Activated CD8-positive, alpha-beta memory T cell treated with anti-CD3 and anti-CD28 coated beads for 36 hours (primary cell): ENCODE data around the gene CNNM1. TPM values are rescaled to one million over a fixed set of nuclear protein-coding genes. Genes with fewer than 3 reads are reported as not detected.

ENCODE experiments used
- CTCF ChIA-PET: fragments of 350-600 bp; sonication (Branson Sonifier 250); formaldehyde crosslinking; loops from one replicate; lab custom pipeline; 2021; ENCODE audit warnings: antibody characterized with exemption; lab: Charles Lee
- POLR2A ChIA-PET: fragments of 350-600 bp; sonication (Branson Sonifier 250); formaldehyde crosslinking; loops from one replicate; lab custom pipeline; 2021; ENCODE audit warnings: antibody characterized with exemption; lab: Charles Lee
- total RNA-seq, 2 experiments: library from RNA; stranded (reverse); gene quantifications; one replicate each; pipeline ENCODE4 v1.2.3, GENCODE V29; 2021

Gene CNNM1
- total RNA-seq, 2 experiments from 2014 or later: 0.23 to 0.38 TPM

DNA sequence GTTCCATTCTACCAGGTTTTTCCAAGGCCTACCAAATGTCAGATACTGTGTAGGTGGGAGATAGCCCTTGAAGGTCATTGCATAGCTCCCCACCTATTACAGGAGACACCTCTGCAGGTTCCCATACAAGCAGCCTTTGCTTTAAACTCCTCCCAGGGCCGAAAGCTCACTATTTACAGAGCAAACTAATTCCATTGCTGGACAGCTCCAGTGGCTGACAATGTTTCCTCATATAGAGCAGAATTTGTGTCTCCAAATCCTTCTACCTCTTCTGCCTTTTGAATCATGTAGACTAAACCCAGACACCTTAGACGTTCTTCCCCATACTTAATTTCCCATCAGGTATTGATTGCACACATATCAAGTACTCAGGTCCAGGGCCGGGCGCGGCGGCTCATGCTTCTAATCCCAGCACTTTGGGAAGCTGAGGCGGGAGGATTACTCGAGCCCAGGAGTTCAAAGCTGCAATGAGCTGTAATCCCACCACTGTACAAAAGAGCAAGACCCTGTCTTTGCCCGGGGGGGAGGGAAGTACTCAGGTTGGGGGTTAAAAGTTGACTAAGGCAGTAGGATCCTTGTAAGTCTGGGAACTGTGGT lies 2.1 kb downstream of the CNNM1 start:
- CTCF ChIA-PET: no interaction called here

DNA sequence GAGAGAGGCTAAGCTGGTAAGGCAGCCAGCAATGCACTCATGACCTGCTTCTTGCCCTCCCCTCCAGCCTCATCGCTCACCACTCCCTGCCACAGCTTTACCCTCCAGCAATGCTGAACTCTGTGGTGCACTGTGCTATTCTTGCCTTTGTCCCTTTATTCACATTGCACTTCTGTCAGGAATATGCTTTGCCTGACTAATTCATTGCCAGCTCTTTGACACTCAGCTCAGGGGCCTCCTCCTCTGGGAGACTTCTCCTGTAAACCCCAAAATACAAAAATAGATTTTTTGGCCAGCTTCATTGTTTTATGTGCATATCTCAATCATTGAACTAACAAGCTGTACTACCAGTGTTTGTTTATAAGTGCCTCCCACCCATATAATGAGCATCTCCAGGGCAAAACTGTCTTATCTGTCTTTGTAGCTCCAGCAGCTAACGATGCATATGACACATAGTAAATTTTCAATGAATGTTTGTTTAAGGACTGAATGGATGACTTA lies 8.2 kb downstream of the CNNM1 start:
- POLR2A ChIA-PET: no interaction called here
- CTCF ChIA-PET: no interaction called here

More for the DNA sequence above, 2.1 kb downstream of the CNNM1 start:
- POLR2A ChIA-PET: no interaction called here

DNA sequence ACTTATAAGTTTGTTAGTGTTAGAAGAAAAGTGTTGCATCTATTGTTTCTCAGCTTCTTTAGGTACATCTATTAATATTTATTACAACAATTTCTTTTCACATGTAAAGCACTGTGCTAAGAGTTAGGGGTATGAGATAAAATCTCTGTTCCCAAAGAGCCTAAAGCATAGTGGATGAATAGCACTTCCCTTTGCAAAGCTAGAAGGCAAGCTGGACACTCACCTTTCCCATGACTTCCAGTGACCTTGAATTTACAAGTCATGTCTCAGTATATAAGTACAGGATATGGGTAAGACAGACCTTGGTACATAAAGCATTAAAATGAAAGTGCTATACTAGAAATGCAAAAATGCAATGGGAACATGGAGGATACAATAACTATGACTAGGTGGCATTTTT lies 8.7 kb downstream of the CNNM1 start:
- ChIA-PET CTCF (interaction anchor here (0.7 kb wide), 1 partner anchor 56 kb away, joined by 4 read pairs; no protein-coding TSS in a partner anchor), POLR2A (no interaction called here)

DNA sequence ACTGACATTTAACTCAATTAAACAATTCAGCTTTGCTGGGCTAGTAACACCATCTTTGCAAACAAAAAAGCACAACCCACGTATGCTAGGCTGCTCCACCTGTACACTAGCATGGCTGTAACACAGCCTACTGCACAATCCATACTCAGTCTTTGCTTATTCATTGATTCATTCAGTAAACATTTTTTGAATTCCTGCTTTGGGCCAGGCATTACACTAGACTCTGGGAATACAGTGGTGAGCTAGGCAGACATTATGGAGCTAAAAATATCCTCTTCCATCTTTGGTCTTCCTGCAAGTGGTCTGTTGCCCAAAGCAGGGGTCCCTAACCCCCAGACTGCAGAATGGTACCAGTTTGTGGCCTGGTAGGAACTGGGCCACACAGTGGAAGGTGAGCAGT lies 9.9 kb downstream of the CNNM1 start:
- ChIA-PET POLR2A (no interaction called here), CTCF (no interaction called here)

DNA sequence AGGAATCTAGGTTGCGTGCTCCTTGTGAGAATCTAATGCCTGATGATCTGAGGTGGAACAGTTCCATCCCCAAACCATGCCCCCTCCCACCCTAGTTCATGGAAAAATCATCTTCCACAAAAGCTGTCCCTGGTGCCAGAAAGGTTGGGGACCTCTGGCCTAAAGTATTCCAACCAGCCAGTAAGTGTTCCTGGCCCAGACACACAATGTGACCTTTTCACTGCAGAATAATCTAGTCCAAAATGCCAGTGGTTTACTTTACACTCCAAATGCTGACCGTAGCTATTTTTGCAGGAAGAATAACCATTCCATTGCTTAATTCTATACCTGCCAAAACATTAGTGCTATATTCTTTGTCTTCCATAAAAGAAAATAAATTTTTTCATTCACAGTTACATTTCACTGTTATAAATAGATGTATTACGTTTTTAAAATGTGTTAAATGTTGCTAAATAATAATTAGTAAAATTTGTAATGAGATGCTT lies 10.4 kb downstream of the CNNM1 start:
- POLR2A ChIA-PET: no interaction called here
- CTCF ChIA-PET: no interaction called here

DNA sequence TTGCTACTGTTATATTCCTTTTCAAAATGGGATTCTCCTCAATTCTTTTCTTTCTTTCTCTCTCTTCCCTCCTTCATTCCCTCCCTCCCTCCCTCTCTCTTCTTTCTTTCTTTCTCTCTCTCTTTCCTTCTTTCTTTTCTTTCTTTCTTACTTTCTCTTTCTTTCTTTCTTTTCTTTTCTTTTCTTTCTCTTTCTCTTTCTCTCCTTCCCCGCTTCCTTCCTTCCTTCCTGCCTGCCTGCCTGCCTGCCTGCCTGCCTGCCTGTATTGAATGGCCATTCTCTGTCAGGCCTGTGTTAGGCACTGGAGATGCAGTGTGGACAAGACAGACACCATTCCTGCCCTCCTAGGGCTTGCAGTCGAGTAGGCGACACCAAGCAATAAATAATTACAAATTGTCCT lies 11.5 kb downstream of the CNNM1 start:
- ChIA-PET CTCF (no interaction called here), POLR2A (no interaction called here)

DNA sequence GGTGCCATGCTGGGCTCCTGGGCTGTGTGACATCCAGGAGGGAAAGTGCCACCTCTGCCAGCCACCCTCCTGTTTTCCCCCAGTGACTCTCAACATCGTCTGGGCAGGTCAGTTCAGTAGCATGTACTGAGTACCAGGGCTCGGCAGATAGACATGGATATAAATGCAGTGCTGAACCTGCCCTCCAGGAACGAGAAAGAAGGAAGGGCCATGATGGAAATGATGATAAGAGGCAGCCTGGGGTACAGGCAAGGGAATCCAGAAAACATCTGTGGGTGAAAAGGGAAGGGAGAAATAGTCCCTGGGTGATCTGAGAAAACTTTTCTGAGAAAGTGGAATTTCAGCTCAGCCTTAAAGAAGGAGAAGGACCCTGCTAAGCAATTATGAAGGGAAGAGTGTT lies 12.1 kb downstream of the CNNM1 start:
- CTCF ChIA-PET: no interaction called here
- POLR2A ChIA-PET: no interaction called here

DNA sequence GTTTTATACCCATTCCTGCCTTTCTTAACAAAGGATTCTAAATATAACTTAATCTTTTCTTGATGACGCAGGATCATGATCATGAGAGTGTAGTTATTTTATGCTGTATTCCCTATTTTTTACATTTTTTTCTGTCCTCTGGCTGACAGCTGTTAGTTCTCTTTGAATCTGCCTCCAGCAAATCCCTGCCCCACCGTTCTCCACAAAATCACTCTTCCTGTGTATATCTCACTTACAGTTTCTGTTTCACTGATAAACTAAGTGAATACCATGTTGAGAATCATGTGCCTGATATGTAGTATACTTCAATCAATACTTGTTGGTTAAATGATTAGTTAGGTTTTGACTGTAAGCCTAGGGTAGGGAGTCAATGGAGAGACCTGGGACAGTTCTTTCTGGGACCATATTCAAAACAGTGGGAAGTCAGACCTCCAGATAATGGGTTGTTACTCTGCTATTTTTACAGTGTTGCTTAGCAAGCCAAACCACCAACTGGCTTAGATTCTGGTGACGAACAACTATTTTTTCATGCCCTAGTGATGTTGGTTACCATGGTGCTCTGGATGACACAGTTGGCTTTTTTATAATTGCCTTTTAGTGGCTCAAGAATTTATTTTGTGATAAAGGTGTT lies 12.8 kb downstream of the CNNM1 start:
- POLR2A ChIA-PET: no interaction called here
- CTCF ChIA-PET: no interaction called here

DNA sequence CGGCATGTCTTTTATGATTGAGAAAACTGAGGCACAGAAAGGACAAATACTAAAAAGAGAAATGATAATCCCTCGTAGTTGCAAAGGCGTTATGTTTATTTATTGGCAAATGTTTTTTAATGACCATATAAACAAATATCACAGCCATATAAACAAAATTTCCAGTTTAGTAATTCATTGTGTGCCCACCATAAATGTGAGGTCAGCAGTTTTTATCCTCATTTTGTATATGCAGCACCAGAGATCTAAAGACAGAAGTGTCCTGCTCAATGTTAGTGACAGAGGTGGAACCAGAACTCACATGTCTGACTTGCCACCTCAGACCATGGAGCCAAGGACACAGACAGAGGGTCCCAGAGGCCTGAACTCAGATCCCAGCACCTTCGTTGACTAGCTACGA lies 14.1 kb downstream of the CNNM1 start:
- CTCF ChIA-PET: no interaction called here
- POLR2A ChIA-PET: no interaction called here

DNA sequence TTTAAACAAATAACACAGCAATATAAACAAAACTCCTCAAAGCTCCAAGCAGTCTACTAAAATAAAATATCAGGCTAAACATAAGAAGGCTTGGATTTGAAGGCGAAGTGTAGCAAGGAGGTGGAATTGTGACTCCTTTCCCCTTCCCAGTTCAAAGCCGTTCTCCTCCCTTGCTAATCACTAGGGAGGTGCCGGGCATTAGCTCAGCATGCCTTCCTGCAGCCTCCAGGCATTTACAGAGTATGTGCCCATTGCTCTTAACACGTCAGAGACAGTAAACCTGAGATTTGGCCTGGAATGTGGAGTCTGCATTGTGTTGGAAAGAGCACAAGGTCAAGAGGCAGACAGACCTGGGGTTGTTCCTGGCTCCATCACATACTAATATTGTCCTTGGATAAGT lies 15.6 kb downstream of the CNNM1 start:
- CTCF ChIA-PET: no interaction called here

DNA sequence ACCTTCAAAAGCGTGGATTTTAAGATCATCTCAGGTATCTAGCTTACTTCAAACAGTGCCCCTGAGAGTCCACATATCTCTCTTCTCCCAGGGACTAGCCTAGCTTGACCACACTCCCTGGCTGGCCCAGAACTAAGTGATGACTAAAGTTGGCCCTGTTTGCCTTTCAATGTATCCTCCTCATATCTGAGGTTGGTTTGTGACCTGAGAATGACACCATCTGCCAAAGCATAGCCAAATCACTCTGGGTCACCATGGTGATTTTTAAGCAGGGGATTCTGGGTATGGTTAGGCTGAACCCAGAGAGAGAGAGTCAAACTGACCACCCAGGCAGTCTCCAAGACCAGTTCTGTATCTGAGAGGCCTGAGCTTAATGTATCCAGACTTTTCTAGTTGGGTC lies 16.2 kb downstream of the CNNM1 start:
- CTCF ChIA-PET: interaction anchor here (0.6 kb wide), 1 partner anchor 19 kb away, joined by 3 read pairs; no protein-coding TSS in a partner anchor
- POLR2A ChIA-PET: no interaction called here

More for the DNA sequence above, 15.6 kb downstream of the CNNM1 start:
- POLR2A ChIA-PET: no interaction called here

DNA sequence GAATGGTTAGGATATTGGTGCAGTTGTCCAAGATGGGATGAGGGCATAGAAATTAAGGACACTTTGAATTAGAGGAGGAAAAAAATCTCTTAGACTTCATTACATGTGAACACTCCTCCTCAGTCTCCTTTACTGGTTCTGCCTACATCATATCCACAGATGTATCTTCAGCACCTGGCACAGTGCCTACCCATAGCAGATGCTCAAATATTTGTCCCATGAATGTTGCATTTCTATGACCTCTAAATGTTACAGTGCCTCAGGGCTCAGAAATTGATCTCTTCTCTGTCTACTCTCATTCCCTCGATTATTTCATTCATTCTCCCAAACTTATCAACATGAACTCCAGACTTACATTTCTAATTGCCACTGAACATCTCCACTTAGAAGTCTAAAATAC lies 17.1 kb downstream of the CNNM1 start:
- CTCF ChIA-PET: no interaction called here
- POLR2A ChIA-PET: no interaction called here

DNA sequence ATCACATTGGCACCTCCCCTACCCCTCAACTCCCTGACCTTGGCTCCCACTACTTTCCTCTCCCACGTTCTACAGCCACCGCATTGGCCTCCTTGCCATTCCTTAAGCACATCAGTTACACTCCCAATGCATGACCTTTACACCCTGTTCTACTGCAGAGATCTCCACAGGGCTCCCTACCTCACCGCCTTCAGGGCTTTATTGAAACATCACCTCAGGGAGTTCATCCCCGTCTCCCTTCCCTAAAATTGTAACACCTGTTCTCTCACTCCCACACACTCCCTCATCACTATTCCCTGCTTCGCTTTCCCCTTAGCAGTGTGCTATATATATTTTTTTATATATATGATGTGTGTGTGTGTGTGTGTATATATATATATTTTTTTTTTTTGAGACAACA lies 18.5 kb downstream of the CNNM1 start:
- ChIA-PET CTCF (no interaction called here), POLR2A (no interaction called here)

DNA sequence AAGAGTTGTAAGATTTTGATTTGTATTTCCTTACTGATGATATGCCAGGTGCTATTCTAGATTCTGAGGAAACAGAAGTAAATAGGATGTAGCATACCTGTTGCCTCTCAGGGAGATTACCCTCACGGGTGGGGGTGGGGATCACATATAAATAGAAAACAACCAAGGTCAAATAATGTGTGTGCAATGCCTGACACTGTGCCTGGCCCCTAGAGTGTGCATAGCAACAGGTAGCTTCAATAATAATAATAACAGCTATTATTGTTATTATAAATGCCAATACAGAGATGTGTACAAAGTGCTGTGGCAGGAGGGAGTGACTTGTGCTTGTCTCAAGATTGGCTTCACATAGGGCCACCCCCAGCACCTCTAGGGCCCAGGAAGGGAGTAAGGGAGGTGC lies 24.0 kb downstream of the CNNM1 start:
- POLR2A ChIA-PET: no interaction called here
- CTCF ChIA-PET: no interaction called here

DNA sequence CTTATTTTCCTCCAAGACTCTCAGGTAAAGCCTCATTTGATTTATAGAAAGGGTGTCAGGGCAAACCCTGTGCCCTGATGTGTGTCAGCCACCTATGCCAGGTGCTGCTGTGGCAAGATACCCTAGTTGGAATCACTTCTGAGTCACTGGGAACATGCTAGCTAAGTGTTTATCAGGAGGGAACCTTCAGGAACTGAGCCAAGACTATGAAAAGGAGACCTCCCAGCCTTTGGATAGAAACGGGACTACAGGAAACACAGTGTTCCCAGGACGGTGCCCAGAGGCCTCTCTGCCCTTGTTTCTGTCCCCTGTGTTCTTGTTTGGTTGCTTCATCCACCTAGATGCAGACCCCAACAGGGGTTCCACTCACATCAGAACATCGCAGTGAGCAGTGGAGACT lies 28.5 kb downstream of the CNNM1 start:
- CTCF ChIA-PET: no interaction called here
- POLR2A ChIA-PET: no interaction called here

DNA sequence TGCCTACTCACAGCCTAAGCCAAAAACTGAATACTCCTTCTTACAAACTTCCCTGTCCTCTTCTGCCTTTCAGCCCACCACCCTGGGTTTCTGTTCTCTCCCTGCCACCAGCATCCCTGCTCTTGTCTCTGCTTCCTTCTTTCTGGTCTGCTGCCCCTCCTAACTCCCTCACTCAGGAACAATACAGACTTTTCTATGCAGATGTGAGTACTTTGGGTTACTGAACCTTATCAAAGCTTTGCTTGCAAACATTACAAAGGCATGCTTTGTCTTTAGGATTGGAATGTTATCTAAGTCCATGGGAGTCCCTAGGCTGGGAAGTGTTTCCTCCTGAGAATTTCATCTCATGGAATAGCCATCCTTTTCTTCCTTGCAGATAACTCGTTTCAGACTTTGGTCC lies 28.9 kb downstream of the CNNM1 start:
- CTCF ChIA-PET: interaction anchor here (0.7 kb wide), 1 partner anchor 172 kb away, joined by 6 read pairs; no protein-coding TSS in a partner anchor
- POLR2A ChIA-PET: no interaction called here

DNA sequence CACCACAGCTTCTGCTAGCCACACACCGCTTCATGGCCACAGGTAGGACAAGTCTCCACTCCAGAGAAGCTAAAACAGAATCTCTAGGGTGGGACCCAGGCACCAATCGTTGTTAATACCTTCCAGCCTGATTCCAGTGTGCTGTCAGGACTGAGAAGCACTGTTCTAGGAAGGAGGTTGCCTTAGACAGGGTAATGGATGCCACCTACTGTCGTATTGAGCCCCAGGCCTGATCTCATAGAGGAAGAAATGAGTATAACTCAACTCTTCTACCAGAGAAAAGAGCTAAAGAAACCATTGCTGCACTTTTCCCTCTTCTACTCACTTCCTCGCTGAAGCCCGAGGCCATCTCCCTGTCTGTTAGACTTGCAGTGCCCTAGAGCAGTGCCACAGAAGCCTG lies 31.8 kb downstream of the CNNM1 start:
- ChIA-PET POLR2A (no interaction called here), CTCF (no interaction called here)

DNA sequence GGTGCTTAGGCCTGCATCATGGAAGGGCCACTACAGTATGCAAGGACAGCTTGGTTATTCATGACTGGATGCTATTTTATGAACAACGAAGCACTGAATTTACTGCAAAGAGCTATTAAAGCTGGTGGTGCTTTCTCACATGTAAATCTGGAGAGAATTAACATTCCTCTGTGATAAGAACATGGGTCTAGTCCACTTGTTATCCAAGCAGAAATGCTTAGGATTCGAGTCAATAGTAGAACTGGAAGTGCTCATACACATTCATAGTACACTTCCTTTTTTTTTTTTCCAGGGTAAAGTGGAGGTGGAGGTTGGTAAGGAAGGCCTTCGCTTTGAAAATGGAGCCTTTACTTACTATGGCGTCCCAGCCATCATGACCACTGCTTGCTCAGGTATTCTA lies 35.0 kb downstream of the CNNM1 start:
- ChIA-PET POLR2A (no interaction called here), CTCF (no interaction called here)

DNA sequence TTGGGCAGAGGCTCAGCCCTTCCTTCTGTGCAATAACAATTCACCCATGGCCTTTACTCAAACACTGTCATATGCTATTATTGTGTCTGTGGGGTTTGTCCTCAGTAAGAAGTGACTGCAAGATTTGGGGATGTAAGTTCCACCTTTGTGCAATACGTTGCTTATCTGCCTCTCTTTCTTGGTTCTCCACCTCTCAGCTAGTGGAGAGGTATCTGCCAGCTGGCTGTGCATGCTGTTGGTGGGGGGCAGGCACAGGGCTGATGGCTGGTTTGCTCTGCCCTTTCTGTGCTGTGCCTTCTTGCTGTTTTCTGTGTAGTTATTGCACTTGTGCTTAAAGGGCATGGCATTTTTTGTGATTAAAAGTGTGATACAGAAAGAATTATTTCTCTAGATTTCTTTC lies 36.2 kb downstream of the CNNM1 start:
- ChIA-PET POLR2A (no interaction called here), CTCF (no interaction called here)

DNA sequence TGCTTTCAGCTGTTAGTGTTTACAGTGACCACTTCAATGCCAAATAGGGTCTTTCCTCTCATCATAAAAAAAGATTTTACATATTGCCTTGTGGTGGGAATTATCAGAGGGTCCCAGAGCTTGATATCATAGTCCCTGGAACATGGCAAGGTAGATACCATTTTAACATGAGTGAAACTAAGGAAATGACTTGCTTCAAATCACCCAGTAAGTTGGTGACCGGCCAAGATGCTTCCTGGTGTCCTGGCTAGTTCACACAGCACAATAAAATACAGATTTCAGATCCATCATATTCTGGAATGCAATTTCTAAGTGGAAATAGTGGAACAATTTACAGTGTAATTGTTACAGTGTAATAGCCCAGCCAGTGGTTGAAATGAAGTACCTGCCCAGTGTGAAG lies 36.6 kb downstream of the CNNM1 start:
- CTCF ChIA-PET: no interaction called here

DNA sequence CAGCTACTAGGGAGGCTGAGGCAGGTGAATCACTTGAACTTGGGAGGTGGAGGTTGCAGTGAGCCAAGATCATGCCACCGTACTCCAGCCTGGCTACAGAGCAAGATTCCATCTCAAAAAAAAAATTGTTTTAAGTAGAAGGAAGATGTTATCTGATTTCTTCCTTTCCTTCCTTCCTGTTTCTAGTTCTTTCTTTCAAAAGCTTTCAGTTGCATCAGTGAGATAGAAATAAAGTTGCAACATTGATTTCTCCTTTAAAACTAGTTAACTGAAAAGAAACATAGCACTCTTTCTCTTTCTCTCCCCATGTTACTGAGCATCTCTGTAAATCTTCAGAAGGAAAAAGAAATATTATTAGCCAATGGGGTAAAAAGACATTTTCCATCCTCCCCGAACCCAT lies 37.5 kb downstream of the CNNM1 start:
- ChIA-PET POLR2A (no interaction called here), CTCF (no interaction called here)

More for the DNA sequence above, 36.6 kb downstream of the CNNM1 start:
- POLR2A ChIA-PET: no interaction called here
